HCT116 (cell line): Measurements from ENCODE around the gene GPX5. TPM values are rescaled to one million over a fixed set of nuclear protein-coding genes. Genes with fewer than 3 reads are reported as not detected.

Source experiments
- ATAC-seq: fragments of 200-7000 bp; cut with Tn5 transposase; 2 replicates; pipeline ENCODE4 v1.9.1; 2020; ENCODE audit warnings: mild to moderate bottlenecking, moderate library complexity
- BruUV-seq: library from RNA; stranded (reverse); fragments of 400-500 nt; replicated peaks from 2 replicates; lab custom pipeline; 2021; lab: Mats Ljungman, UMichigan
- CTCF ChIA-PET: fragments of 300-600 bp; sonication (Branson Sonifier 250); formaldehyde crosslinking; loops from one replicate; lab custom pipeline; 2021; ENCODE audit warnings: antibody characterized with exemption; lab: Charles Lee
- POLR2A ChIA-PET: fragments of 300-600, 350-600 bp; sonication (Branson Sonifier 250); formaldehyde crosslinking; loops from one replicate; lab custom pipeline; 2021; ENCODE audit warnings: antibody characterized with exemption; lab: Charles Lee
- RAD21 ChIA-PET, 2 experiments: fragments of 300-600 bp; sonication (Branson Sonifier 250); formaldehyde crosslinking; loops; one replicate each; lab custom pipeline; 2023; ENCODE audit warnings: low total read pairs in 2 of 2; ENCODE audit not compliant: uncharacterized antibody in 2 of 2, unreplicated experiment in 2 of 2, low non-redundant PET in 1 of 2; lab: Charles Lee
- DNase-seq: peaks from one replicate; pipeline ENCODE4 v3.0.0-alpha.2; 2010; ENCODE audit warnings: low read depth, low spot score
- H2AFZ ChIP-seq: fragments of 200-600 bp; shearing (Covaris generic), sonication (generic); 2 replicates; pipeline ENCODE4 v1.6.1; 2017; ENCODE audit warnings: low read depth, mixed run types, mixed read lengths, antibody characterized with exemption, low read length; ENCODE audit not compliant: poor library complexity, severe bottlenecking
- H3K27ac ChIP-seq: 2 replicates; pipeline ENCODE4 v1.5.1; 2012; ENCODE audit warnings: low read depth, low read length
- H3K27me3 ChIP-seq: fragments of 200-600 bp; sonication (generic); 2 replicates; pipeline ENCODE4 v1.6.1; 2016; ENCODE audit warnings: mixed run types, low read length, mixed read lengths; ENCODE audit not compliant: insufficient read depth
- H3K36me3 ChIP-seq, 2 experiments: fragments of 200-500 bp in 1 of 2; fragments of 200-600 bp in 1 of 2; sonication (Bioruptor generic) in 1 of 2; sonication (generic) in 1 of 2; 2 replicates each; pipeline versions ENCODE4 v1.5.1 to v1.6.1; 2014 to 2016; ENCODE audit warnings: low read length in 2 of 2, inconsistent platforms in 1 of 2, mixed read lengths in 1 of 2, mixed run types in 1 of 2; ENCODE audit not compliant: insufficient read depth in 2 of 2, control insufficient read depth in 1 of 2
- H3K4me1 ChIP-seq, 2 experiments: fragments of 200-600 bp in 1 of 2; sonication (generic) in 1 of 2; 2 replicates each; pipeline versions ENCODE4 v1.5.1 to v1.6.1; 2012 to 2017; ENCODE audit warnings: low read length in 2 of 2, inconsistent platforms in 1 of 2, mild to moderate bottlenecking in 1 of 2, mixed read lengths in 1 of 2, mixed run types in 1 of 2, moderate library complexity in 1 of 2; ENCODE audit not compliant: insufficient read depth in 2 of 2, control insufficient read depth in 1 of 2
- H3K4me2 ChIP-seq: fragments of 200-600 bp; sonication (generic); 2 replicates; pipeline ENCODE4 v1.6.1; 2017; ENCODE audit warnings: mixed run types, low read length, mixed read lengths
- H3K4me3 ChIP-seq, 2 experiments: fragments of 200-600 bp in 1 of 2; sonication (generic) in 1 of 2; replicated peaks in 1 of 2; 2 replicates each; pipeline ENCODE4 v1.5.1; 2011 to 2016; ENCODE audit warnings: low read length in 2 of 2, control low read depth in 1 of 2, low read depth in 1 of 2, mild to moderate bottlenecking in 1 of 2, mixed read lengths in 1 of 2, mixed run types in 1 of 2
- H3K79me2 ChIP-seq: fragments of 200-600 bp; sonication (generic); 2 replicates; pipeline ENCODE4 v1.6.1; 2017; ENCODE audit warnings: mild to moderate bottlenecking, mixed run types, low read length, moderate library complexity, mixed read lengths; ENCODE audit not compliant: insufficient read depth
- H3K9ac ChIP-seq: fragments of 200-600 bp; sonication (generic); 2 replicates; pipeline ENCODE4 v1.6.1; 2016; ENCODE audit warnings: low read length, mixed read lengths
- H3K9me2 ChIP-seq: fragments of 200-600 bp; sonication (generic), shearing (Covaris generic); 2 replicates; pipeline ENCODE4 v1.6.1; 2017; ENCODE audit warnings: mixed run types, mild to moderate bottlenecking, moderate library complexity; ENCODE audit not compliant: insufficient read depth
- H3K9me3 ChIP-seq, 2 experiments: fragments of 200-500 bp in 1 of 2; fragments of 200-600 bp in 1 of 2; sonication (Bioruptor generic) in 1 of 2; sonication (generic) in 1 of 2; 2 replicates each; pipeline ENCODE4 v1.6.1; 2014 to 2017; ENCODE audit warnings: low read length in 2 of 2, mixed read lengths in 2 of 2, inconsistent platforms in 1 of 2, low read depth in 1 of 2, mild to moderate bottlenecking in 1 of 2, mixed run types in 1 of 2, moderate library complexity in 1 of 2; ENCODE audit not compliant: control insufficient read depth in 1 of 2, insufficient read depth in 1 of 2
- H4K20me1 ChIP-seq: fragments of 200-600 bp; sonication (generic), shearing (Covaris generic); 2 replicates; pipeline ENCODE4 v1.6.1; 2017; ENCODE audit warnings: mixed run types, mild to moderate bottlenecking, moderate library complexity; ENCODE audit not compliant: insufficient read depth
- ATF3 ChIP-seq: IDR thresholded peaks from 2 replicates; pipeline ENCODE4 v1.6.1; 2012
- CBX3 ChIP-seq: IDR thresholded peaks from 2 replicates; pipeline ENCODE4 v1.6.1; 2012; ENCODE audit warnings: low read depth
- CEBPB ChIP-seq: IDR thresholded peaks from 2 replicates; pipeline ENCODE4 v1.6.1; 2012; ENCODE audit warnings: low read depth
- CTCF ChIP-seq, 3 experiments: fragments of 200-600 bp in 1 of 3; sonication (generic) in 1 of 3; IDR thresholded peaks in 2 of 3; conservative IDR thresholded peaks in 1 of 3; 2 replicates each; pipeline ENCODE4 v1.5.1; 2012 to 2017; ENCODE audit warnings: low read depth in 2 of 3, low read length in 2 of 3, antibody characterized with exemption in 1 of 3, borderline replicate concordance in 1 of 3, control low read depth in 1 of 3, mild to moderate bottlenecking in 1 of 3, mixed read lengths in 1 of 3, mixed run types in 1 of 3, moderate library complexity in 1 of 3; ENCODE audit not compliant: insufficient read depth in 1 of 3
- EGR1 ChIP-seq: IDR thresholded peaks from 2 replicates; pipeline ENCODE4 v1.6.1; 2012; ENCODE audit warnings: low read depth
- JUND ChIP-seq: IDR thresholded peaks from 2 replicates; pipeline ENCODE4 v1.6.1; 2012
- POLR2A ChIP-seq: IDR thresholded peaks from 2 replicates; pipeline ENCODE4 v1.7.0; 2011; ENCODE audit warnings: borderline replicate concordance; ENCODE audit not compliant: insufficient read depth, insufficient read length; ENCODE audit errors: extremely low read depth
- POLR2AphosphoS5 ChIP-seq: IDR thresholded peaks from 2 replicates; pipeline ENCODE4 v1.6.1; 2011; ENCODE audit warnings: mild to moderate bottlenecking, low read depth, low read length, moderate library complexity
- RAD21 ChIP-seq: IDR thresholded peaks from 2 replicates; pipeline ENCODE4 v1.6.1; 2012; ENCODE audit warnings: low read depth, mild to moderate bottlenecking
- SIN3A ChIP-seq: IDR thresholded peaks from 2 replicates; pipeline ENCODE4 v1.6.1; 2012; ENCODE audit warnings: low read depth
- SP1 ChIP-seq: IDR thresholded peaks from 2 replicates; pipeline ENCODE4 v1.6.1; 2012; ENCODE audit warnings: low read depth
- SRF ChIP-seq: IDR thresholded peaks from 2 replicates; pipeline ENCODE4 v1.6.1; 2012; ENCODE audit warnings: low read depth
- YY1 ChIP-seq: IDR thresholded peaks from 2 replicates; pipeline ENCODE4 v1.6.1; 2011; ENCODE audit warnings: low read length, low read depth, moderate library complexity, mild to moderate bottlenecking; ENCODE audit not compliant: insufficient replicate concordance; ENCODE audit errors: extremely low read depth
- ZFX ChIP-seq: fragments of 450-650 bp; IDR thresholded peaks from 2 replicates; pipeline ENCODE4 v1.6.1; 2017
- intact Hi-C: fragments of 100-400 bp; cut with micrococcal nuclease; formaldehyde crosslinking; loops from 2 replicates; pipeline ENCODE4 v1.10.0; 2022
- total RNA-seq: library from RNA; stranded (reverse); gene quantifications from one replicate; pipeline ENCODE4 v1.2.1, GENCODE V29; 2021; ENCODE audit not compliant: unreplicated experiment
- TF ChIP-seq, protein P1 (sequence below): IDR thresholded peaks from 2 replicates; pipeline ENCODE4 v1.6.1; 2012; ENCODE audit warnings: low read depth

The GPX5 gene
- total RNA-seq, 1 experiment from 2014 or later, result not detected

- TF ChIP-seq ATF3 (peak; percentile 97), POLR2AphosphoS5 (no peak), ZFX (no peak), POLR2A (no peak)
Measured at GRCh38 chr6:28537509-28538140, 11.9 kb downstream of the GPX5 start (continued).

DNA sequence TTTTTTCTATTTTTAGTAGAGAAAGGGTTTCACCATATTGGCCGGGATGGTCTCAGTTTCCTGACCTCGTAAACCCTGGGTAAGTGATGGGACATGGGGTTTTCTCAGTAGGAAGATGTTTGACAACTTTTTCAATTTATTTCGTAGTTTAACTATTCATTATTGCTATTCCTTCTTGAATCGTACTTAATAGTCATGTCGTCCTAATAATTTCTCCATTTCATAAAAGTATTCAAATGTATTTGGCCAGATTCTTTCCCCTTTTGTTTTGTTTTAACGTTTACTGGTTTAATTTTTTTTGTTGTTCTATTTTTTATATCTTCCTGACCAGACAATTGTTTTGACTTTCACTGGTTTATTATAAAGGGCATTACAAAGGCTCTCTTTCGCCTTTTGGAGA, 16.3 kb downstream of the GPX5 start:
- ATAC-seq (no peak), DNase-seq (no peak)
- Histone ChIP-seq H3K9me2 (no peaks in the 10 kb centered on the region), H3K36me3 (no peaks in the 10 kb centered on the region), H3K79me2 (no peaks in the 10 kb centered on the region), H3K9me3 (no peaks in the 10 kb centered on the region), H3K4me1 (peaks cover 6 to 28% of the 10 kb centered on the region in 2 experiments; a peak in 3 of 4 replicates), H3K4me3 (0 out of 4 replicates have a peak overlapping the region, but pooled peaks of 1 of the 2 experiments have one; percentile 12), H3K27ac (peak overlapping the region; percentile 46; the same call in 1 of the 2 replicates), H3K9ac (no peak overlapping the region), H3K4me2 (peak overlapping the region; percentile 50), H2AFZ (peak overlapping the region; percentile 93), H4K20me1 (no peaks in the 10 kb centered on the region), H3K27me3 (no peaks in the 10 kb centered on the region)
- ChIA-PET CTCF (interaction anchor here (0.5 to 1.3 kb wide), 9 partner anchors 9 to 855 kb away, joined by 3 to 8 read pairs (median 3); no protein-coding TSS in a partner anchor), RAD21 (no interaction called here), POLR2A (no interaction called here)
- intact Hi-C loops, result loop anchor here (5.0 kb wide), 2 partner anchors 55 to 140 kb away; no protein-coding TSS in a partner anchor
- BruUV-seq, result no TSS peak
- TF ChIP-seq CTCF (IDR thresholded peaks at IDR 0.05 in 2 of 3, conservative IDR thresholded peaks at IDR 0.05 in 1 of 3; ENCODE audit: borderline replicate concordance in 1 of 3, insufficient read depth in 1 of 3, low read depth in 2 of 3, low read length in 2 of 3) (no peak), JUND (no peak), POLR2A (no peak), RAD21 (no peak), SIN3A (no peak), CBX3 (no peak), CEBPB (no peak), EGR1 (no peak), SRF (no peak), POLR2AphosphoS5 (no peak), SP1 (no peak), YY1 (no peak)
- TF ChIP-seq, protein P1, sequence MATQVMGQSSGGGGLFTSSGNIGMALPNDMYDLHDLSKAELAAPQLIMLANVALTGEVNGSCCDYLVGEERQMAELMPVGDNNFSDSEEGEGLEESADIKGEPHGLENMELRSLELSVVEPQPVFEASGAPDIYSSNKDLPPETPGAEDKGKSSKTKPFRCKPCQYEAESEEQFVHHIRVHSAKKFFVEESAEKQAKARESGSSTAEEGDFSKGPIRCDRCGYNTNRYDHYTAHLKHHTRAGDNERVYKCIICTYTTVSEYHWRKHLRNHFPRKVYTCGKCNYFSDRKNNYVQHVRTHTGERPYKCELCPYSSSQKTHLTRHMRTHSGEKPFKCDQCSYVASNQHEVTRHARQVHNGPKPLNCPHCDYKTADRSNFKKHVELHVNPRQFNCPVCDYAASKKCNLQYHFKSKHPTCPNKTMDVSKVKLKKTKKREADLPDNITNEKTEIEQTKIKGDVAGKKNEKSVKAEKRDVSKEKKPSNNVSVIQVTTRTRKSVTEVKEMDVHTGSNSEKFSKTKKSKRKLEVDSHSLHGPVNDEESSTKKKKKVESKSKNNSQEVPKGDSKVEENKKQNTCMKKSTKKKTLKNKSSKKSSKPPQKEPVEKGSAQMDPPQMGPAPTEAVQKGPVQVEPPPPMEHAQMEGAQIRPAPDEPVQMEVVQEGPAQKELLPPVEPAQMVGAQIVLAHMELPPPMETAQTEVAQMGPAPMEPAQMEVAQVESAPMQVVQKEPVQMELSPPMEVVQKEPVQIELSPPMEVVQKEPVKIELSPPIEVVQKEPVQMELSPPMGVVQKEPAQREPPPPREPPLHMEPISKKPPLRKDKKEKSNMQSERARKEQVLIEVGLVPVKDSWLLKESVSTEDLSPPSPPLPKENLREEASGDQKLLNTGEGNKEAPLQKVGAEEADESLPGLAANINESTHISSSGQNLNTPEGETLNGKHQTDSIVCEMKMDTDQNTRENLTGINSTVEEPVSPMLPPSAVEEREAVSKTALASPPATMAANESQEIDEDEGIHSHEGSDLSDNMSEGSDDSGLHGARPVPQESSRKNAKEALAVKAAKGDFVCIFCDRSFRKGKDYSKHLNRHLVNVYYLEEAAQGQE, result no peak
